GM18508 (cell line): Measurements from ENCODE around the gene RNFT2.

Source experiments
- ATAC-seq: cut with Tn5 transposase; IDR thresholded peaks from one replicate; pipeline ENCODE4 v1.9.1; 2021; ENCODE audit warnings: moderate number of reproducible peaks; ENCODE audit not compliant: insufficient read depth, unreplicated experiment

Gene RNFT2

GRCh38 chr12:116820064-116820656 lies 82.0 kb downstream of the RNFT2 start:
- no peak for ATAC-seq

- ATAC-seq = no peak
Measured at GRCh38 chr12:116821291-116821690, 83.2 kb downstream of the RNFT2 start.

GRCh38 chr12:116827432-116827831 lies 89.3 kb downstream of the RNFT2 start:
- ATAC-seq = no peak

- ATAC-seq = no peak
Measured at GRCh38 chr12:116832353-116832752, 94.2 kb downstream of the RNFT2 start.

- ATAC-seq = no peak
Measured at GRCh38 chr12:116833474-116833873, 95.4 kb downstream of the RNFT2 start.

- ATAC-seq = no peak
Measured at GRCh38 chr12:116835484-116835883, 97.4 kb downstream of the RNFT2 start.

GRCh38 chr12:116837097-116837496 lies 99.0 kb downstream of the RNFT2 start:
- ATAC-seq = no peak

GRCh38 chr12:116838365-116838764 lies 100.2 kb downstream of the RNFT2 start:
- no peak for ATAC-seq

GRCh38 chr12:116839287-116839830 lies 101.2 kb downstream of the RNFT2 start:
- ATAC-seq = no peak

- ATAC-seq = no peak
Measured at GRCh38 chr12:116843085-116843484, 105.0 kb downstream of the RNFT2 start.

- ATAC-seq = no peak
Measured at GRCh38 chr12:116849216-116849615, 111.1 kb downstream of the RNFT2 start.

- no peak for ATAC-seq
Measured at GRCh38 chr12:116852303-116852702, 114.2 kb downstream of the RNFT2 start.

- ATAC-seq = no peak
Measured at GRCh38 chr12:116853507-116853906, 115.4 kb downstream of the RNFT2 start.

GRCh38 chr12:116855744-116856470 lies 117.8 kb downstream of the RNFT2 start:
- no peak for ATAC-seq

GRCh38 chr12:116856729-116857128 lies 118.6 kb downstream of the RNFT2 start:
- ATAC-seq = no peak

GRCh38 chr12:116859079-116859478 lies 121.0 kb downstream of the RNFT2 start:
- ATAC-seq = no peak

- ATAC-seq = no peak
Measured at GRCh38 chr12:116860263-116860662, 122.1 kb downstream of the RNFT2 start.

- no peak for ATAC-seq
Measured at GRCh38 chr12:116861320-116861719, 123.2 kb downstream of the RNFT2 start.

- no peak for ATAC-seq
Measured at GRCh38 chr12:116862167-116862566, 124.1 kb downstream of the RNFT2 start.

GRCh38 chr12:116863275-116863767 lies 125.2 kb downstream of the RNFT2 start:
- no peak for ATAC-seq

- ATAC-seq = no peak
Measured at GRCh38 chr12:116864371-116865160, 126.5 kb downstream of the RNFT2 start.
